ENCODE data around the gene ZNF609.

- TF ChIP-seq ZNF274 (IDR thresholded peaks at IDR 0.05; ENCODE audit: low read depth, low read length): no peak
- no peak for TF ChIP-seq YY1 (IDR thresholded peaks at IDR 0.05; ENCODE audit: insufficient read depth, insufficient read length)
- no peak for TF ChIP-seq SUZ12 (IDR thresholded peaks at IDR 0.05; ENCODE audit: extremely low read depth, insufficient read depth, insufficient read length)
Measured at GRCh38 chr15:64695561-64695992, 235.2 kb downstream of the ZNF609 start.
